Measurements from ENCODE around the gene EFCAB6. TPM values are rescaled to one million over a fixed set of nuclear protein-coding genes. Genes with fewer than 3 reads are reported as not detected.

The EFCAB6 gene
- total RNA-seq, 4 donors from 2014 or later: 1.1 to 3.8 (median 2.7) TPM

DNA sequence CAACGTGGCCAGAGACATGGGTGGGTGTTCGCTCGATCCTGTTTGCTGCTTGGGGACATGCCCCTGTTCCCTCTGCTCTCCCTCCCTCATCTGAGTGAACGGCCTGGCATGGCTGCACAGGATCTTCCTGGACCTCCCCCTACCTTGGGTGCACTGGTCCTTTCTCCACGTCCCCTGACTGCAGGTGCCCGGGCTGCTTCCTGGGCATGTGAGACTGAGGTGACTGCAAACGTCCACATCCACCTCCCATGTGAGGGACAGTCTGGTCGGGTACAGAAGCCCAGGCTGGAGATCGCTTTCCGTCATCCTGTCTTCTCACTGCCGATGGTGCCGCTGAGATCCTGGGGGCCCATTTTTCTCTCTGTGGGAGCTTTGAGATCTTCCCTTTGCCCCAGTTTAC is 38.4 kb upstream of the EFCAB6 start:
- Histone ChIP-seq H3K4me1 (no peaks in the 10 kb centered on the region), H3K27ac (no peak overlapping the region), H3K36me3 (no peaks in the 10 kb centered on the region), H3K27me3 (peaks cover 84% of the 10 kb centered on the region), H3K9me3 (peaks cover 0 to 4% (median 0%) of the 10 kb centered on the region in 3 donors), H3K4me3 (no peak overlapping the region)
- TF ChIP-seq EP300 (IDR thresholded peaks at IDR 0.05) (no peak), POLR2AphosphoS5 (IDR thresholded peaks at IDR 0.05) (no peak), POLR2A (IDR thresholded peaks at IDR 0.05) (no peak)
- WGBS, 2 donors (ENCODE audit: low coverage in 1 of 2): 63 to 69% methylated on average over 5 to 12 of the region's 12 CpGs
- no peak for ATAC-seq

DNA sequence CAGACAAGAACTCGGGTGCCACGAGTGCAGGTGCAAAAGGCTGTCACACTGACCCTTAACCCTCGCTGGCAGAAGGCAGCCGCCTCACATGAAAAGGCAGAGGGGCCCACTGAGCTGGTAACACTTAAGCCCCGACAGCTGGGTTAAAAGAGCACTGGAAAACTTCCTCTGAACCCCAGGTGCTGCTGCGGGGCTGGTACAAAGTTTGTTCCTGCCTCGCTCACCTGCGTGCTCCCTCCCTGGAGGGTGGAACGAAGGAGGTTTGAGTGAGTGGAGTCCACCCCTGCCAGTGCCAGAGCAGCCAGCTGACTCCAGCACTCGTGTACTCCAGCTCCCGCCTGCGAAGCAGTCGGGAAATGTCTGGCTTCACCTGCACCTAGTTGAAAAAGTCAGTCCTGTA is 37.6 kb upstream of the EFCAB6 start:
- WGBS, 2 donors (ENCODE audit: low coverage in 1 of 2): 73 to 87% methylated on average over 4 of the region's 13 CpGs
- TF ChIP-seq, protein P1, sequence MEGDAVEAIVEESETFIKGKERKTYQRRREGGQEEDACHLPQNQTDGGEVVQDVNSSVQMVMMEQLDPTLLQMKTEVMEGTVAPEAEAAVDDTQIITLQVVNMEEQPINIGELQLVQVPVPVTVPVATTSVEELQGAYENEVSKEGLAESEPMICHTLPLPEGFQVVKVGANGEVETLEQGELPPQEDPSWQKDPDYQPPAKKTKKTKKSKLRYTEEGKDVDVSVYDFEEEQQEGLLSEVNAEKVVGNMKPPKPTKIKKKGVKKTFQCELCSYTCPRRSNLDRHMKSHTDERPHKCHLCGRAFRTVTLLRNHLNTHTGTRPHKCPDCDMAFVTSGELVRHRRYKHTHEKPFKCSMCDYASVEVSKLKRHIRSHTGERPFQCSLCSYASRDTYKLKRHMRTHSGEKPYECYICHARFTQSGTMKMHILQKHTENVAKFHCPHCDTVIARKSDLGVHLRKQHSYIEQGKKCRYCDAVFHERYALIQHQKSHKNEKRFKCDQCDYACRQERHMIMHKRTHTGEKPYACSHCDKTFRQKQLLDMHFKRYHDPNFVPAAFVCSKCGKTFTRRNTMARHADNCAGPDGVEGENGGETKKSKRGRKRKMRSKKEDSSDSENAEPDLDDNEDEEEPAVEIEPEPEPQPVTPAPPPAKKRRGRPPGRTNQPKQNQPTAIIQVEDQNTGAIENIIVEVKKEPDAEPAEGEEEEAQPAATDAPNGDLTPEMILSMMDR (IDR thresholded peaks at IDR 0.05): no peak
- TF ChIP-seq POLR2A (IDR thresholded peaks at IDR 0.05) (no peak), EP300 (IDR thresholded peaks at IDR 0.05) (no peak), POLR2AphosphoS5 (IDR thresholded peaks at IDR 0.05) (no peak)
- Histone ChIP-seq H3K4me1 (no peaks in the 10 kb centered on the region), H3K4me3 (no peak overlapping the region), H3K27me3 (peaks cover 85% of the 10 kb centered on the region), H3K27ac (no peak overlapping the region), H3K9me3 (no peaks in the 10 kb centered on the region), H3K36me3 (no peaks in the 10 kb centered on the region)
- ATAC-seq: no peak

DNA sequence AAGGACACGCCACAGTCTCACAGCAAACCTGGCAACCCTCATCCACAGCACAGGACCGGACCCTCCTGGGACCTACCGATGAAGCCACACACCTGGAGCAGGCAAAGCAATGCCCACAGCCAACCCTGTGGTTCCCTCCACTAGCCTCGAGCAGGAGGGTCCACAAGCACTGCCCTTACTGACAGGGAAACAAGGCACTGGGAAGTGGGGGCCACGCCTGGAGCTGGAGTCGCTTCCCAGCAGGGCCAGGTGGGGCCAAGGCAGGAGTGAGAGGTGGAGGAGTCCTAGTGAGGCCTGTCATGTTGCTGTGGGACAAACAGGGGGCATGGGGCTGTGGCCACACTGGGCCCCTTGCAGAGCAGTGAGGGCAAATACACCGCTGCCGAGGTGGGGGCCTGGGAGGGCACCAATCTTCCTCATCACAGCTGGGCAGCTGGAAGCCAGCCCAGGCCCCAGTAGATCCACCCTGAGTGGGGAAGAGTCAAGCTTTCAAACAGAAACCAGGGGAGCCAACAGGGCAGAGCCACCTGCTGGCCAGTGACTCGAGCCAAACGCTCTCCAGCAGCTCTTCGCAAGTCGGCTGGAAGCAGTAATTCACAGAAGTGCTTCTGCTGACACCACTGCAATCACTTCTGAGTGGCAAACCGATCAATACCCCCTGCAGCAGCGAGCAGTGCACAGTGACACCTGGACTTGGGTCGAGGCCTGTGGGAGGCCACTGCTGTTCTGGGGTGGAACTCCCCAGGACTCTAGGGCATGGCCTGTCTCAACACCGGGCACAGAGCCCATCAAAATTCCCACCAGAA is 36.5 kb upstream of the EFCAB6 start:
- Histone ChIP-seq H3K27me3 (peaks cover 80% of the 10 kb centered on the region), H3K9me3 (no peaks in the 10 kb centered on the region), H3K36me3 (no peaks in the 10 kb centered on the region), H3K4me1 (no peaks in the 10 kb centered on the region), H3K4me3 (no peak overlapping the region), H3K27ac (no peak overlapping the region)
- TF ChIP-seq POLR2AphosphoS5 (IDR thresholded peaks at IDR 0.05) (no peak), POLR2A (IDR thresholded peaks at IDR 0.05) (no peak), EP300 (IDR thresholded peaks at IDR 0.05) (no peak)
- TF ChIP-seq, protein P1 (IDR thresholded peaks at IDR 0.05): no peak
- no peak for ATAC-seq
- WGBS, 2 donors (ENCODE audit: low coverage in 1 of 2): 80% methylated on average over 1 of the region's 16 CpGs; no CpG with 5 or more reads in 1 of the 2 donors

DNA sequence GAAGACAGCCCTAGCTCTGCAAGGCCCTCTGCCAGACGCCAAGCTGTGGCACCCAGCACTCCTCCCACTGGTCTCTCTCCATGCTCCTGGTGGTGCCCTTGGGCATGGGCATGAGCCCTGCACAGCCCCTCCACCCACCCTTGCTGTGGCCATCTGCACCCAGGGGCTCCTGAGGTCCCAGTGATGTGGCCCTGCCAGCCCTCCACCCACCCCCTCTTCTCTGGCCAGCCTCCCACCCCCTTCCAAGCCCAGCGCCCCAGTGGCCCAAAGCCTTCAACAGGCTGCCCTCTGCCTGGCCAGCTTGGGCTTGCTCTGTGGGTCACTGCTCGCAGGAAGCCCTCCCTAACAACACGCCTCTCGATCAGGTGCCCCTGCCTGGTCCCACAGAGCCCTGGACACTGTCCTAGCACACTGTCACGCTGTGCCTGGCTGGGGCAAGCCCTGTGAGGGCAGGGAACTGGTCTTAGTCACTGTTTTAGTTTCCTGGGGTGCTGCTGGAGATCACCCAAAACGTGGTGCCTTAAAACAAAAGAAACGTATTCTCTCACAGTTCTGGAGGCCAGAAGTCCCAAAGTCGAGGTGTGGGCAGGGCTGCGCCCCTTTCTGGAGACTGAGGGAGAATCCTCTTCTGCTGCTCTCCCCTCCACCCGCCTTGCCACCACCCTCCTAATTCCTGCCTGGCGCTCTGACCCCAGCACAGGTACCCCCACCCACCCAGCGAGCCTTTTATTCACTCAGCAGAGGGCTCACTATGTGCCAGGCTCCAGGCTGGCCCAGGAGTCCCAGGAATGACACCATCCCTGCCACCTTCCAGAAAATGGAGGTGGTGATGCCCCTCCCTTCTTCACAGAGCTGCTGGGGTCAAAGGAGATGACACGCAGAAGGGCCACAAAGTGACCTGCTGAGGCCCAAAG is 35.5 kb upstream of the EFCAB6 start:
- Histone ChIP-seq H3K4me3 (no peak overlapping the region), H3K9me3 (no peaks in the 10 kb centered on the region), H3K4me1 (no peaks in the 10 kb centered on the region), H3K27ac (no peak overlapping the region), H3K27me3 (peaks cover 71% of the 10 kb centered on the region), H3K36me3 (no peaks in the 10 kb centered on the region)
- 86 to 87% methylated on average over 3 of the region's 14 CpGs for WGBS, 2 donors (ENCODE audit: low coverage in 1 of 2)
- ATAC-seq: no peak
- no peak for TF ChIP-seq POLR2A (IDR thresholded peaks at IDR 0.05)
- TF ChIP-seq, protein P1 (IDR thresholded peaks at IDR 0.05): no peak
- no peak for TF ChIP-seq EP300 (IDR thresholded peaks at IDR 0.05)
- TF ChIP-seq POLR2AphosphoS5 (IDR thresholded peaks at IDR 0.05): no peak

DNA sequence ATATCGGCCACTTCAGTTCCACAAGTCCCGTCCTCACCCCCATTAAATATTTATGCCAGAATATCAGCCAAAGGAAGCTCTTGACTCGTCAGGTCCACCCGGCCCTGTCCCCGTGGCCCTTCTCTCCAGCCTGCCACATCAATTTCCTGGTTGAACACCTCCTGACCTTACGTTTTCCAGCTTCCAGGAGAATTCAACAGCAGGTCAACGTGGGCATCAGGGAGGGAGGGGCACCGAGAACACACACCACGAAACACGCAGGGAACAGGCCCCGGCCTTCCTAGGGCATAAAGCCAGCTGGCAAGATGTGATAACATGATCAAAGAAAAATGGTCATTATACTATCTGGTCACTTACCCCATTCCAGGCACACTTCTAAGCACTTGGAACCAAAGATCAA is 34.9 kb upstream of the EFCAB6 start:
- no peak for ATAC-seq
- no peaks in the 10 kb centered on the region for H3K4me1 ChIP-seq
- TF ChIP-seq POLR2AphosphoS5 (IDR thresholded peaks at IDR 0.05): no peak
- TF ChIP-seq, protein P1 (IDR thresholded peaks at IDR 0.05): no peak
- peaks cover 64% of the 10 kb centered on the region for H3K27me3 ChIP-seq
- H3K36me3 ChIP-seq: no peaks in the 10 kb centered on the region
- H3K4me3 ChIP-seq: no peak overlapping the region
- H3K9me3 ChIP-seq: no peaks in the 10 kb centered on the region
- WGBS, 2 donors (ENCODE audit: low coverage in 1 of 2): 70 to 80% methylated on average over 6 to 10 of the region's 11 CpGs
- H3K27ac ChIP-seq: no peak overlapping the region

Measured in gastroesophageal sphincter (tissue), 4 donors.